ENCODE measurements around the gene FMN1. TPM values are rescaled to one million over a fixed set of nuclear protein-coding genes. Genes with fewer than 3 reads are reported as not detected.

Gene FMN1
- total and polyA plus RNA-seq, 10 of the 15 experiments (the other 5 are each of a cell fraction or from before 2014, with no cell fraction given), result 0.05 to 0.16 (median 0.08) TPM; not detected in 4

DNA sequence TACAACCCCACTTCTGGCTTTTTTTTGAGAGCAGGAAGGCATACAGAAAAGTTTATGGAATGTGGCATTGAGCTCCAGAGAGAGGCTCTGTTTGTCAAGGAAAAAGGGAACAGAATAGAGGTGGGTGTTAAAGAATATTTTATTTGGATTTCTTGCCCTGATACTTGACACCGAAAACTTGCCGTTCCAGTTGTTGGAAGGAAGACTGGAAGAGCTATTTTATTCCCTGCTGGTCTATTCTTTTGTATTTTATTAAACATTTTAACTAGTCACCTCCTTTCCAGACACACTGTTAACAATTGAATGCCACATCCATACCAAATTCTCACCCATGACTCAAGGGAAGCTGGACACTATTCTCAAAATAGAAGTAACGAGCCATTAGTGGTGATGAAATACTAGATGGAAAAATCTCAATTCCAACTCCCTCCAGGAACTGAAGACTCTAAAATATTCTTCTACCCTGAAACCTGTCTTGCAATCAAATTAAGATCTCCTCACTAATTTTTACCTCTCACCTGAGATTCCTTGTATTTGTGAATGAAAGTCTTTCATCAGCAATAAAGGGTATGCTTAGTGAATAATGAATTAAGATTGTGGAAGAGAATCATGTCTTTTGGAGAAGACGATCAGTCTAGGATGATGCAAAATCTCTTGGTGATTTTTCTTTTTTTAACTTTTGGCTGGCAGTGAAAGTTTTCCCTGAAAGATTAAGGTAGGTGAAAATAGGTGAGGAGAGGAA lies 448.2 kb downstream of the FMN1 start:
- WGBS (ENCODE audit: insufficient coverage, insufficient replicate concordance, low lambda C conversion rate, missing lambda C conversion rate), result 47% methylated on average over 4 of the region's 4 CpGs
- Histone ChIP-seq H3K4me2 (ENCODE audit: control insufficient read depth, insufficient read depth) (no peak overlapping the region), H3K27ac (ENCODE audit: control insufficient read depth, insufficient read depth) (no peak overlapping the region), H3K36me3 (ENCODE audit: control insufficient read depth in 2 of 2, insufficient read depth in 2 of 2, low read length in 1 of 2) (no peaks in the 10 kb centered on the region), H3K79me2 (ENCODE audit: control insufficient read depth, insufficient read depth, low read length) (no peaks in the 10 kb centered on the region), H3K9me3 (replicated peaks; ENCODE audit: control insufficient read depth, insufficient read depth, low read length) (no peaks in the 10 kb centered on the region), H3K9ac (ENCODE audit: control insufficient read depth, insufficient read depth, low read length) (no peak overlapping the region), H3K4me3 (no peak overlapping the region), H2AFZ (ENCODE audit: control insufficient read depth, low read depth, low read length) (no peak overlapping the region), H4K20me1 (ENCODE audit: control insufficient read depth, insufficient read depth) (no peaks in the 10 kb centered on the region), H3K27me3 (replicated peaks in 1 of 2; ENCODE audit: control insufficient read depth in 2 of 2, insufficient read depth in 2 of 2, low read length in 1 of 2) (no peaks in the 10 kb centered on the region; a peak in 2 of 4 replicates), H3K4me1 (ENCODE audit: control insufficient read depth, insufficient read depth, low read length) (no peaks in the 10 kb centered on the region)
- no TSS peak for BruUV-seq (replicated peaks)
- SMC1A ChIA-PET (ENCODE audit: uncharacterized antibody, unreplicated experiment), result no interaction called here
- POLR2A ChIA-PET, result no interaction called here
- intact Hi-C loops (cut with micrococcal nuclease; ENCODE audit: unreplicated experiment), result loop anchor here (10.0 kb wide), 2 partner anchors 49 to 61 kb away; no protein-coding TSS in a partner anchor
- DNase-seq (ENCODE audit: low read depth, low spot score), result no peak
- in situ Hi-C loops (cut with MboI), result no loop called here
- no peak for ATAC-seq
- FAIRE-seq, result no peak
- CTCF ChIA-PET, result no interaction called here
- RAD21 ChIA-PET (ENCODE audit: unreplicated experiment), result no interaction called here
- no peak for TF ChIP-seq EGR1 (IDR thresholded peaks at IDR 0.05; ENCODE audit: borderline replicate concordance in 1 of 2, low read depth in 2 of 2, low read length in 2 of 2)
- TF ChIP-seq TAF1 (IDR thresholded peaks at IDR 0.05; ENCODE audit: borderline replicate concordance, low read depth, low read length), result no peak
- TF ChIP-seq MXI1 (IDR thresholded peaks at IDR 0.05; ENCODE audit: low read depth, low read length), result no peak
- TF ChIP-seq, protein P1, sequence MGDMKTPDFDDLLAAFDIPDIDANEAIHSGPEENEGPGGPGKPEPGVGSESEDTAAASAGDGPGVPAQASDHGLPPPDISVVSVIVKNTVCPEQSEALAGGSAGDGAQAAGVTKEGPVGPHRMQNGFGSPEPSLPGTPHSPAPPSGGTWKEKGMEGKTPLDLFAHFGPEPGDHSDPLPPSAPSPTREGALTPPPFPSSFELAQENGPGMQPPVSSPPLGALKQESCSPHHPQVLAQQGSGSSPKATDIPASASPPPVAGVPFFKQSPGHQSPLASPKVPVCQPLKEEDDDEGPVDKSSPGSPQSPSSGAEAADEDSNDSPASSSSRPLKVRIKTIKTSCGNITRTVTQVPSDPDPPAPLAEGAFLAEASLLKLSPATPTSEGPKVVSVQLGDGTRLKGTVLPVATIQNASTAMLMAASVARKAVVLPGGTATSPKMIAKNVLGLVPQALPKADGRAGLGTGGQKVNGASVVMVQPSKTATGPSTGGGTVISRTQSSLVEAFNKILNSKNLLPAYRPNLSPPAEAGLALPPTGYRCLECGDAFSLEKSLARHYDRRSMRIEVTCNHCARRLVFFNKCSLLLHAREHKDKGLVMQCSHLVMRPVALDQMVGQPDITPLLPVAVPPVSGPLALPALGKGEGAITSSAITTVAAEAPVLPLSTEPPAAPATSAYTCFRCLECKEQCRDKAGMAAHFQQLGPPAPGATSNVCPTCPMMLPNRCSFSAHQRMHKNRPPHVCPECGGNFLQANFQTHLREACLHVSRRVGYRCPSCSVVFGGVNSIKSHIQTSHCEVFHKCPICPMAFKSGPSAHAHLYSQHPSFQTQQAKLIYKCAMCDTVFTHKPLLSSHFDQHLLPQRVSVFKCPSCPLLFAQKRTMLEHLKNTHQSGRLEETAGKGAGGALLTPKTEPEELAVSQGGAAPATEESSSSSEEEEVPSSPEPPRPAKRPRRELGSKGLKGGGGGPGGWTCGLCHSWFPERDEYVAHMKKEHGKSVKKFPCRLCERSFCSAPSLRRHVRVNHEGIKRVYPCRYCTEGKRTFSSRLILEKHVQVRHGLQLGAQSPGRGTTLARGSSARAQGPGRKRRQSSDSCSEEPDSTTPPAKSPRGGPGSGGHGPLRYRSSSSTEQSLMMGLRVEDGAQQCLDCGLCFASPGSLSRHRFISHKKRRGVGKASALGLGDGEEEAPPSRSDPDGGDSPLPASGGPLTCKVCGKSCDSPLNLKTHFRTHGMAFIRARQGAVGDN (IDR thresholded peaks at IDR 0.05), result no peak
- no peak for TF ChIP-seq SUZ12 (IDR thresholded peaks at IDR 0.05; ENCODE audit: unreplicated experiment)
- TF ChIP-seq POLR2AphosphoS5 (IDR thresholded peaks at IDR 0.05; ENCODE audit: low read length), result no peak
- TF ChIP-seq NFIC (IDR thresholded peaks at IDR 0.05; ENCODE audit: low read depth, low read length), result no peak
- TF ChIP-seq, protein P2, sequence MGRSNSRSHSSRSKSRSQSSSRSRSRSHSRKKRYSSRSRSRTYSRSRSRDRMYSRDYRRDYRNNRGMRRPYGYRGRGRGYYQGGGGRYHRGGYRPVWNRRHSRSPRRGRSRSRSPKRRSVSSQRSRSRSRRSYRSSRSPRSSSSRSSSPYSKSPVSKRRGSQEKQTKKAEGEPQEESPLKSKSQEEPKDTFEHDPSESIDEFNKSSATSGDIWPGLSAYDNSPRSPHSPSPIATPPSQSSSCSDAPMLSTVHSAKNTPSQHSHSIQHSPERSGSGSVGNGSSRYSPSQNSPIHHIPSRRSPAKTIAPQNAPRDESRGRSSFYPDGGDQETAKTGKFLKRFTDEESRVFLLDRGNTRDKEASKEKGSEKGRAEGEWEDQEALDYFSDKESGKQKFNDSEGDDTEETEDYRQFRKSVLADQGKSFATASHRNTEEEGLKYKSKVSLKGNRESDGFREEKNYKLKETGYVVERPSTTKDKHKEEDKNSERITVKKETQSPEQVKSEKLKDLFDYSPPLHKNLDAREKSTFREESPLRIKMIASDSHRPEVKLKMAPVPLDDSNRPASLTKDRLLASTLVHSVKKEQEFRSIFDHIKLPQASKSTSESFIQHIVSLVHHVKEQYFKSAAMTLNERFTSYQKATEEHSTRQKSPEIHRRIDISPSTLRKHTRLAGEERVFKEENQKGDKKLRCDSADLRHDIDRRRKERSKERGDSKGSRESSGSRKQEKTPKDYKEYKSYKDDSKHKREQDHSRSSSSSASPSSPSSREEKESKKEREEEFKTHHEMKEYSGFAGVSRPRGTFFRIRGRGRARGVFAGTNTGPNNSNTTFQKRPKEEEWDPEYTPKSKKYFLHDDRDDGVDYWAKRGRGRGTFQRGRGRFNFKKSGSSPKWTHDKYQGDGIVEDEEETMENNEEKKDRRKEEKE (IDR thresholded peaks at IDR 0.05), result no peak
- TF ChIP-seq PAX8 (IDR thresholded peaks at IDR 0.05), result no peak
- no peak for TF ChIP-seq CREB1 (IDR thresholded peaks at IDR 0.05; ENCODE audit: low read depth)
- no peak for TF ChIP-seq MTA3 (IDR thresholded peaks at IDR 0.05; ENCODE audit: borderline replicate concordance, low read length)
- no peak for TF ChIP-seq BRCA1 (IDR thresholded peaks at IDR 0.05; ENCODE audit: low read depth, low read length)
- TF ChIP-seq POU2F2 (IDR thresholded peaks at IDR 0.05; ENCODE audit: borderline replicate concordance, low read depth, low read length), result no peak
- no peak for TF ChIP-seq IRF4 (IDR thresholded peaks at IDR 0.05; ENCODE audit: low read depth, low read length)
- TF ChIP-seq ZNF24 (IDR thresholded peaks at IDR 0.05), result no peak

All from GM12878 (cell line).